Activated T-helper 2 cell treated with anti-CD3 and anti-CD28 coated beads, Interferon-gamma antibody, Interleukin-2, Interleukin-4, amounts not matched to agents 10 μg/mL and 5 μg/mL and 100 μg/mL, durations not matched to agents 14 hours and 24 hours and 36 hours (primary cell): ENCODE results near the gene MTOR. TPM values are rescaled to one million over a fixed set of nuclear protein-coding genes. Genes with fewer than 3 reads are reported as not detected.
A peak's percentile ranks its signal among the peaks of the same experiment; 100 is the strongest.

Source experiments
- DNase-seq: peaks from one replicate; pipeline ENCODE4 v3.0.0; 2021; ENCODE audit warnings: low spot score
- H3K27ac Mint-ChIP-seq: one replicate; pipeline ENCODE4 v1.8.0; 2021; ENCODE audit warnings: mixed read lengths
- H3K27me3 Mint-ChIP-seq: one replicate; pipeline ENCODE4 v1.8.0; 2021; ENCODE audit warnings: low read depth, mixed read lengths
- H3K36me3 Mint-ChIP-seq: one replicate; pipeline ENCODE4 v1.8.0; 2021; ENCODE audit warnings: low read depth, mixed read lengths
- H3K4me1 Mint-ChIP-seq: one replicate; pipeline ENCODE4 v1.8.0; 2021; ENCODE audit warnings: low read depth, mixed read lengths
- H3K4me3 Mint-ChIP-seq: one replicate; pipeline ENCODE4 v1.8.0; 2021; ENCODE audit warnings: low read depth, mild to moderate bottlenecking, moderate library complexity, mixed read lengths
- H3K9me3 Mint-ChIP-seq: one replicate; pipeline ENCODE4 v1.8.0; 2021; ENCODE audit warnings: mixed read lengths
- intact Hi-C: fragments of 100-400 bp; cut with micrococcal nuclease; formaldehyde crosslinking; loops from one replicate; pipeline ENCODE4 v1.15.1; 2023
- total RNA-seq: library from RNA; stranded (reverse); gene quantifications from 2 replicates; pipeline ENCODE4 v1.2.3, GENCODE V29; 2022

MTOR gene
- total RNA-seq, 1 donor from 2014 or later: 44.5 TPM

GRCh38 chr1:11143907-11144306 lies 118.4 kb downstream of the MTOR start:
- no peak for DNase-seq
- Mint-ChIP-seq H3K4me3 (no peak overlapping the region), H3K4me1 (peaks cover 2% of the 10 kb centered on the region), H3K27ac (peak overlapping the region; percentile 73), H3K9me3 (no peaks in the 10 kb centered on the region), H3K27me3 (no peaks in the 10 kb centered on the region), H3K36me3 (peaks cover 35% of the 10 kb centered on the region)
- intact Hi-C loops: no loop called here

- DNase-seq: no peak
- intact Hi-C loops: no loop called here
- H3K9me3 Mint-ChIP-seq: no peaks in the 10 kb centered on the region
- peaks cover 2% of the 10 kb centered on the region for H3K4me1 Mint-ChIP-seq
- peak overlapping the region; percentile 73 for H3K27ac Mint-ChIP-seq
- H3K27me3 Mint-ChIP-seq: no peaks in the 10 kb centered on the region
- H3K36me3 Mint-ChIP-seq: peaks cover 39% of the 10 kb centered on the region
- no peak overlapping the region for H3K4me3 Mint-ChIP-seq
Measured at GRCh38 chr1:11143401-11143800, 119.0 kb downstream of the MTOR start.

- Mint-ChIP-seq H3K27ac (peak overlapping the region; percentile 24), H3K4me1 (peaks cover 2% of the 10 kb centered on the region), H3K9me3 (no peaks in the 10 kb centered on the region), H3K36me3 (peaks cover 42% of the 10 kb centered on the region), H3K4me3 (no peak overlapping the region), H3K27me3 (no peaks in the 10 kb centered on the region)
- intact Hi-C loops: no loop called here
- DNase-seq: no peak
Measured at GRCh38 chr1:11142618-11143391, 119.5 kb downstream of the MTOR start.

- H3K9me3 Mint-ChIP-seq: no peaks in the 10 kb centered on the region
- H3K27me3 Mint-ChIP-seq: no peaks in the 10 kb centered on the region
- intact Hi-C loops: no loop called here
- H3K27ac Mint-ChIP-seq: no peak overlapping the region
- no peak overlapping the region for H3K4me3 Mint-ChIP-seq
- H3K36me3 Mint-ChIP-seq: peaks cover 32% of the 10 kb centered on the region
- DNase-seq: no peak
- H3K4me1 Mint-ChIP-seq: peaks cover 2% of the 10 kb centered on the region
Measured at GRCh38 chr1:11138952-11139351, 123.4 kb downstream of the MTOR start.

GRCh38 chr1:11138029-11138428 lies 124.3 kb downstream of the MTOR start:
- intact Hi-C loops: no loop called here
- Mint-ChIP-seq H3K4me3 (no peak overlapping the region), H3K36me3 (peaks cover 30% of the 10 kb centered on the region), H3K4me1 (no peaks in the 10 kb centered on the region), H3K27ac (no peak overlapping the region), H3K9me3 (no peaks in the 10 kb centered on the region), H3K27me3 (no peaks in the 10 kb centered on the region)
- no peak for DNase-seq

- no peak for DNase-seq
- intact Hi-C loops: no loop called here
Measured at GRCh38 chr1:11134898-11135266, 127.5 kb downstream of the MTOR start.

GRCh38 chr1:11134251-11134897 lies 128.0 kb downstream of the MTOR start:
- no peaks in the 10 kb centered on the region for H3K27me3 Mint-ChIP-seq
- no peaks in the 10 kb centered on the region for H3K4me1 Mint-ChIP-seq
- intact Hi-C loops: no loop called here
- peaks cover 47% of the 10 kb centered on the region for H3K36me3 Mint-ChIP-seq
- no peak for DNase-seq
- H3K27ac Mint-ChIP-seq: no peak overlapping the region
- H3K9me3 Mint-ChIP-seq: no peaks in the 10 kb centered on the region
- H3K4me3 Mint-ChIP-seq: no peak overlapping the region

More at GRCh38 chr1:11134898-11135266, 127.5 kb downstream of the MTOR start:
- Mint-ChIP-seq H3K27me3 (no peaks in the 10 kb centered on the region), H3K9me3 (no peaks in the 10 kb centered on the region), H3K4me3 (no peak overlapping the region), H3K36me3 (peaks cover 42% of the 10 kb centered on the region), H3K4me1 (no peaks in the 10 kb centered on the region), H3K27ac (no peak overlapping the region)

- Mint-ChIP-seq H3K36me3 (peaks cover 49% of the 10 kb centered on the region), H3K4me1 (no peaks in the 10 kb centered on the region), H3K27me3 (no peaks in the 10 kb centered on the region), H3K27ac (no peak overlapping the region), H3K9me3 (no peaks in the 10 kb centered on the region), H3K4me3 (no peak overlapping the region)
- no peak for DNase-seq
- intact Hi-C loops: no loop called here
Measured at GRCh38 chr1:11132563-11133293, 129.6 kb downstream of the MTOR start.

GRCh38 chr1:11131816-11132215 lies 130.5 kb downstream of the MTOR start:
- Mint-ChIP-seq H3K27ac (no peak overlapping the region), H3K27me3 (no peaks in the 10 kb centered on the region), H3K4me1 (no peaks in the 10 kb centered on the region), H3K4me3 (no peak overlapping the region), H3K9me3 (no peaks in the 10 kb centered on the region), H3K36me3 (peaks cover 56% of the 10 kb centered on the region)
- DNase-seq: no peak
- intact Hi-C loops: no loop called here

GRCh38 chr1:11130406-11130805 lies 131.9 kb downstream of the MTOR start:
- H3K27me3 Mint-ChIP-seq: no peaks in the 10 kb centered on the region
- no peak overlapping the region for H3K27ac Mint-ChIP-seq
- intact Hi-C loops: no loop called here
- no peaks in the 10 kb centered on the region for H3K4me1 Mint-ChIP-seq
- H3K4me3 Mint-ChIP-seq: no peak overlapping the region
- H3K36me3 Mint-ChIP-seq: peaks cover 64% of the 10 kb centered on the region
- DNase-seq: no peak
- no peaks in the 10 kb centered on the region for H3K9me3 Mint-ChIP-seq

- Mint-ChIP-seq H3K4me3 (no peak overlapping the region), H3K36me3 (peaks cover 66% of the 10 kb centered on the region), H3K9me3 (no peaks in the 10 kb centered on the region), H3K4me1 (no peaks in the 10 kb centered on the region), H3K27ac (no peak overlapping the region), H3K27me3 (no peaks in the 10 kb centered on the region)
- intact Hi-C loops: no loop called here
- no peak for DNase-seq
Measured at GRCh38 chr1:11129649-11130390, 132.5 kb downstream of the MTOR start.

- no peak overlapping the region for H3K27ac Mint-ChIP-seq
- H3K27me3 Mint-ChIP-seq: no peaks in the 10 kb centered on the region
- intact Hi-C loops: no loop called here
- H3K9me3 Mint-ChIP-seq: no peaks in the 10 kb centered on the region
- H3K36me3 Mint-ChIP-seq: peaks cover 65% of the 10 kb centered on the region
- H3K4me3 Mint-ChIP-seq: no peak overlapping the region
- no peak for DNase-seq
- H3K4me1 Mint-ChIP-seq: no peaks in the 10 kb centered on the region
Measured at GRCh38 chr1:11126569-11126968, 135.8 kb downstream of the MTOR start.
